Measurements from ENCODE around the gene CCER1.
A peak's percentile ranks its signal among the peaks of the same experiment; 100 is the strongest.

CCER1 gene

DNA sequence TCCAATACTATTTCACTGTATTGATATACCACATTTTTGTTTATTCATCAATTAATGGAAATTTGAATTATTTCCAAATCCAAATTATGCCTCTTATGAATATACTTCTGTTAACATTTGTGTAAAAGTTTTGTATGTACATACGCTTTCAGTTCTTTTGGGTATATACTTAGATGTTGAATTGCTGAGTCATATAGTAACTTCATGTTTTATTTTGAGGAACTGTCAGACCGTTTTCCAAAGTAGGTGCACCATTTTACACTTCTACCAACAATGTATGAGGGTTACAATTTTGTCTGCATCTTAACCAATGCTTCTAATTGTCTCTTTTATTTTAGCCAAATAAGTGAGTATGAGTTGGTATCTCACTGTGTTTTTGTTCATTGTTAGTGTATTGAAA, 10.2 kb upstream of the CCER1 start:
- DNase-seq, result no peak

DNA sequence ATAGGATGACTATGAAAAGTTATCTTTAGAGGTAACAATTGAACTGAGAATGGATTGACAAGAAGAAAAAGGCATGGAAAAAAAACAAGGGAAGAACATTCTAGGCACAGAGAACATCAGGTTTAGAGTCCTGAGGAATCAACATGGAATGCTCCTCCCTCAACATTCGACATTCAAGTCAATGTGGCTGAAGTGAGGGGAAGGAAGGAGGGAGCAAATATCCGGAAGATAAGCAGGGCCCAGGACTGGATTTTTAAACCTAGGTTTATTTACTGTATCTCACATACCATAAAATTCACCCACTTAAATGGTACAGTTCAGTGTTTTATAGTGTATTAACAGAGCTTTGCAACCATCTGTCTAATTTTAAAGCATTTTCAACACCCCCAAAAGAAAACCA, 9.6 kb upstream of the CCER1 start:
- DNase-seq, result no peak

DNA sequence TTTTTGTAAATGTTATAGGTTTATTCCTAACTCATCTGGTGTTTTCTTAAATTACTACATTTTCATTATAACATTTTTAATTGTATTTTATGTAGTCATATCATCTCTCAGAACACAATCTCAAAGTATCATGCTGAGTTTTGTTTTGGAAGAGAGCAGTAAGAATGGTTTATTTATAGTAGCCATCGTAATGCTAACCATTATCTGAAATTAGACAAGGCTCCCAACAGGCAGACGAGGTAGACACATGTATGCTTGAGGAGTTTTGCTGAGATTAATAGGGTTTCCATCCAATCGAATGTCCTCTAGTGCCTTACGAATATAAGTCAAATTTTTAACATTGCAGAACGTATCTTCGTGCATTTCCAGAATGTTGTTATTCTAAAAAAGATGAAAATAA, 9.0 kb upstream of the CCER1 start:
- DNase-seq, result no peak

DNA sequence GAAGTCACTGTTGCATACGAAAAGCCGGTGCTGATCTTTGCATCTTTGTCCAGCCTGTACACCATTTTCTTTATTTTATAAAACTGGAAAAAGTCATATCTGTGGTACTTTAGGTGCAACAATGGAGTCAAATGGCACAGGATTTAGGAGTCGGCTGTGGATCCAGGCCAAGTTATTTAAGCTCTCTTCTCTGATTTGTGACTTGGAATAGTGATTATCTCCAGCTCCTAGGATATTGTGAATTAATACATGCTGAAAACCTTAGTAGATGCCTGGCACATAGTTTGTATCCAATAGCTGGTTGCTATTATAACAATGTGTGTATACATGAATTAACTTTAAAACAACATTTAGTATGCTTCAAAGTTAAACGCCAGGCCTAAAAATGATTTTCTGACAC, 6.2 kb upstream of the CCER1 start:
- DNase-seq, result no peak

DNA sequence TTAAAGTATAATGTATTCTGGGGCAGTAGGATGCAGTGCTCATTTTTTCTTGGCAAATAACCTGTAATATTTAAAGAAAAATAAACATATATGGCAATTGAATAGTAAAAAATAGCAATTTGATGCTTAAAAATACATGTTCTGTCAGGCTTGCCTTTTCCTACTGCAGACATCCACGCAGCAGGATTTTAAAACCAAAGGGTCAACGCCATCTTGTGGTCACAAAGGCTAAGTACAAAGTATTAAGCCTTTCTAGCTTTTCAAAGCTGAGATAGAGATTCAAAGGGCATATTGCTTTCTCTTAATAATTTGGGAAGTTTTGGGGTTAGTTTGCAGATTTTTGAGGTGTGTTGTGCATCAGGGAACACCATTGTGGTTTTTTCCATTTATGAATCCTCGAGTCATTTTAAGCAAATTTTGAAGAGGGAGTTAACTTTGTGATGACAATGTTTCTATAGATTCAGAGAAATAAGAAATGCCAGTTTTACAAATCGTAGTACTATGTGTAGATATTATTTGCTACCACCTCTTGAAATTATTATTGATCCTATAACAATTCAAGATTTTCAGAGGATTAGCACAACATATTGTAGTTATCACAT, 4.7 kb upstream of the CCER1 start:
- DNase-seq, result no peak

DNA sequence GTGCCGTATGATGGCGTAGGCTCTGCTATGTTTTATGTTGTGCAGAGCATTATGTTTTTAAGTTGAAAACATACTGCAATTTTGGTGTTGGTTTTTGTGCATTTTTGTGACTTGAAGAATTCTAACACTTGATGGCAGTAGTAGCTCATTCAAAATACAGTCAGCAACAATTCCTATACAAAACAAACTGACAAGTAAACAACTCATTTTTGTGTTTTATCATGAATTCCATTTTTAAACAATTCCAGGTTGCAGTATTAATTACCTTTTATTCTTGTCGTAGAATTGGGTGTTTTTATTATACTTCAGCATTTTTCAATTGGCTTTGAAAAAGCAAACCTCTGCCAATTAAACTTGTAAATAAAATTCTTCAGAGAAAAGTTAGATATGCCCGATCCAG, 4.1 kb upstream of the CCER1 start:
- DNase-seq, result no peak

DNA sequence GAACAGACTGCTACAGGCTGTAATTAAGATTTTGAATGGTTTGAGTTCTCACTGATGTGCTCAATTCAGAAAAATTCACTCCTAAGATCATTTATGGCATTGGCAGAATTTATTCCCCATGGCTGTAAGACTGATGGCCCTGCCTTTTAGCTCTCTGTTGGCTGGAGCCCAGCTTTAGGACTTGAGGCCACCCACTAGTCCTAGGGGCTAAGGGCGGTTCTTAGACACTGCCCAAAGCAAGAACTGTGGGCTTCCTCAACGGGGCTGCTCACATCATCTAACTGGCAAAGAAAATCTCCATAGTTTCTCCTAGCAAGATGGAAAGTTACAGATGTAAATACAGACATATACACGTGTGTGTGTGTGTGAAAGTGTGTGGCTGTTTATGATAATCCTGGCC, 3.4 kb upstream of the CCER1 start:
- no peak for DNase-seq

DNA sequence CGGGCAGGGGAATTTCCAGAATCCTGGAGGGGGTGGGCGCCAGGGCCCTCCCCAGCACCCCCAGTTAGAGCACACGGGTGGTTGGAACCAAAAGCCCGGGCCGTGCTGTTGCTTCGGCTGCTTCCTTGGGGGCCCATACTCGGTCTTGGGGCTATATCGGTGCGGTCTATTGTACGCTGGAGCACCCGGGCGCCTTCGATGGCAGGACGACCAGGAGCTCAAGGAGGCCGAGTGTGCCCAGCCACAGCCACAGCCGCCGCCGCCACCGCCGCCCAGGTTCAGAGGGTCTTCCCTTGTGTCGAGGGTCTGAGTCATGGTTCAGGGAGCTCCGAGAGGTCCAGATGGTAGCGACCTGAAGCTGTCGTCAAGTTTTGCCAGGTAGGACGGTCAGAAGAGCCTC, 548 bp downstream of the CCER1 start:
- no peak for DNase-seq

DNA sequence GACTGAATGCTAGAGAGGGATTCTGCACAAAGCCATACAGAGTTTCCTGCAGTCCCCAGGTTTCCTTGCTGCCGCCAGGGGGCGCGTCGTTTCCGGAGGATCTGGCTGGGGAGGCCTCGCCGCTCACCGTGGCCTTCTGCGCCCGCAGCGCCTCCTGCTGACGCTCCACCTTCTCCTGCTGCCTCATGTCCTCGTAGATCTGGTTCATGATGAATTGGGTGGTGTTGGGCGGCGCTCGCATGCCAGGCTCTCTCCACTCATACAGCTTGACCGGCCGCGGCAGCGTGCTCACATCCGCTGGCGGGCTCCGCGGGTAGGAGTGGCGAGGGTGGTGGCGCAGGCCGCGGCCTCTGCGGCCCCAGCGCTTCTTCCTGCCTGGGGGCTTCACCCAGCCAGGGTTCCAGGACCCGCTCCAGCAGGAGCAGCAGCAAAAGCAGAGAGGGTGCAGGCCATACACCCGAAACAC, 987 bp downstream of the CCER1 start:
- DNase-seq, result no peak

DNA sequence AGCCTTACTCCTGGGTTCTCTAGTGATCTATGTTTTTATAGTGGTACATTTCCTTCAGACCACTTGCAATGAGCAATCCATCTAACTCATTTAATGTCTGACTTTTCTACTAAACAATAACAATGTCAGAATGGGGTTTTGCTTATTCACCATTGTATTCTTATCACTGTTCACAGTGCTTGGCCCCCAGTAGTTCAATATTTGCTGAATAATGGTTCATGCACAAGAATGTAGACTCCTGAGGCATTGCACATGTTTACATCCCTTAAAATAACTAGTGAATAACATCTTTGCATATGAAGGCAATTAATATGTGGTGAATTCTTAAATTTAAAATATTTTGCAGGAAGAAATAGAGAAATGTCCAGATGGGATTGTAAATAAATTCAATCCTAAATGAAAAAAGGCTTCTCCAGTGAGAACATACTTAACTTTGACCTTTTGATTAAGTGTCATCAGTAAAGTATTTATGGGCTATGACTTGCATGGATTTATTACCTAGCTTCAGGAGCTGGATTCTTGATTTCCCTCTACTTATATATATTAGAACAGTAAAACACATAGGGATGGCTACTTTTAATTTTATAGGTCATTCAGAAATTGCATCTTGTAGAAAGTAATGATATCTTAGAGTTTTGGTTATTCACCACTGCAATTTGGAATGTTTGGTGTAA, 3.4 kb downstream of the CCER1 start:
- DNase-seq, result no peak

DNA sequence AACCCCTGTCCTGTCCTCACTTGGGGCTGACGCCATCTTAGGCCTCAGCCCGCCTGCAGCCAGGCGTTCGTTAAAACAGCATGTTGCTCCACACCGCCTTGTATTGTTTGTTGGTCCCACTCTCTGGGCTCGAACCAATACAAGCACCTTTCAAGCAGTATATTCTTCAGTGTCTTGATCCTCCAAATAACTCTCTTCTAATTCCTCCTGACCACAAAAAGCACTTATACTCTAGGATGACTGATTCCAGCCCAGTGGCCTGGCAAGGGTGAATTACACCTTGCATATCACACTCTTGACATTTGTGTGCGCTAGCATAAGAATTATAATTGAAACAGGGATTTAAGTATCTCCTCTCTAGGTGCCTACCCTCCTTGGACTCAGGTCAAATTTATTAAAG, 7.1 kb downstream of the CCER1 start:
- DNase-seq, result no peak

DNA sequence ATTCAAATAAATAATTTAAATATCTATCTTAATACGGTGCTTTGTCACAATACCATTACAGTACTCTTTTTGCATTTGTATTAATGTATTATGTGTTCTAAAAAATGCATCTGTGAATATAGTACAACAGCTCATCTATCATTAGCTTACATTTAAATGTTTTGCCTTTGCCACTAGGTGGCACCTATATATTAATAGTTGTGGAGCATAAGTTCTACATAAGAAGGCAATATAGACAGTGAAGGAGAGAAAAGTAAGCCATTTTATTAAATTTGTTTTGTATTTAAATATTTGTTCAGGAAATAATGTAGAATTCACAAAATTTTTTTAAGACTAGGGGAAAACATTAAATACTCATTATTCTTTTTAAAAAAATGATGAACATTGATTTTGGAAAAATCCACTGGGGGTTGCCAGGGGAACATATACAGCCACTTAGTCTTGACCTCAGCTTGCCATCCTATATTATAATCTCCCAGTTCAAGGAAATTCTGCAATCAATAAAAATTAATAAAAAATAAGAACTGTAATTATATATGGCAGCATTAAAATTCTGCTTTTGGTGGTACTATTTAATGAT, 9.8 kb downstream of the CCER1 start:
- DNase-seq, result no peak

DNA sequence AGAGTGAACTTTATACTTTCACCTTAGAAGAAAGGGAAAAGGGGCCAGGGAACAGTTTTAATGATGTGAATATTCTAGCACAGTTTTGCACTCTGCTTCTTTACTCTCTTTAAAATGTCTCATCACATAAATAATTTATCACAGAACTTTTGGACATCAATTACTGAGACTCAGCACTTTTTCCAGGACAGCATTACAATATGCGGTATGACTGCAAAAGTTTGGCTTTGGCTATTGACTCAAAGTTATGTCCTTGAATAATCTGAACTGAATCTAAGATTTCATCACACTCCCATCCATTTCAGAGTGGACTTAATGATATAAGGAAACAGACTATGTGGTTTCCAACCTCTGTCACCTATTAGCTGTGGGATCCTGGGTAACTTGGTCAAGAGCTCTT, 11.7 kb downstream of the CCER1 start:
- DNase-seq, result no peak

DNA sequence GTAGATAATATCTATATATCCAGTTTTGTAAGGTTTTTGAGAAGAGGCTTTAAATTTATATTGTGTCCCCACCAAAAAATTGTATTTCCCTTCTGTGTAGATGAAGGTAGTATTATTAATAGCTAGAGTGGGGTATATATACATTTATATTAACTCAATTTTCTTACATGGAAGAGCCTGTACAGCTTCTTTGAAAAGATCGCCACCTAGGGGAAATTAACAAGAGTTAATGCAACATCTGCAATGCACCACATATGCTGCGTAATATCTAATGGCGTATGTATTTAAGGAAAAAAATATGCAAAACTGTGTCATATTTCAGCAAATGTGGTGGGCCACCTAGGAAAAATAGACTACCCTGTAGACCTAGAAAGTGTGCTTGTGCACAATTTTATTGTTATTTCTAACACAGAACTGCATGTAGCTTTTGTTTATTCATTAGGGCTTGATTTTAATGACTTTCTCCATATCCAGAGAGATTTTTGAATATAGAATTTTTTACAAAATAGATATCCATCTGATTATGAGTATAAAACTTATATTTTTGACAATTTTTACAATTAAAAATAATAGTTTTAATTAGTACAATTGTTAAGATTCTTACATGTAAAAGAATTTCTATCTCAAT, 14.0 kb downstream of the CCER1 start:
- peak; percentile 17 for DNase-seq

DNA sequence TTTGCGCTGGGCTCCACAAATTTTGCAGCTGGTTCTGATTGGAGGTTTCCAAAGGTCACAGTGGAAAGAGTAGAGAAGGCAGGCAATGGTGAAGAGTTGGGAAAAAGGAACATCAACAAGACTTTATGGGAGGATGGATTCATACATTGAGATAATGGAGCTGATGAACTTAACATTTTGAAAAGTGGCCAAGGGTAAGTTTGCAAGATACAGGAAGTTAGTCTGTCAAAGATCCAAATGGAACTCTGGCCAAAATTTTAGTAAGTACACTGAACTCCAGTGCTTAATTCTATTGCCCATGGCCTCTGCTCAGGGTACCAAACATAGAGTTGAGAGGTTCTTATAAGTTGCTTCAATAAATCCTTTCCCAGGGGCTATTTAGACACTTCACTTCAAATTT, 15.6 kb downstream of the CCER1 start:
- DNase-seq, result no peak

DNA sequence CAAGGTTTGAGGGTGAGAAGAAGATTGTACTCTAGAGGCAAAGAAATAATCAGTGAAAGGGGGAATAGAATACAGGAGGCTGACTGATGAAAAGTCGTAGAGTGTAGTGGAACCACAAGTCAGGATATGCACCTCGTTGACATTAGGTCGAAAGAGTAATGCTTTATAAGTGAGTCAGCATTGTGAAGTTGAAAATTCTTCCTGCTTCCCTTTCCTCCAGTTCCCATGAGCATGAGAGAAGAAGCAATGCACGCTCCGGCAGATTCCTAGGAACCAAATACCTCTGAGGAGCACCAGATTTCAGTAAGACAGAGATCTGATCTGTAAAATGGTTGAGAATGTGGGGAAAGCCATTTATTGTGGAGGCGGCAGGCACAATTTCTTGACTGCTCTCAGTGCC, 16.5 kb downstream of the CCER1 start:
- DNase-seq, result no peak

DNA sequence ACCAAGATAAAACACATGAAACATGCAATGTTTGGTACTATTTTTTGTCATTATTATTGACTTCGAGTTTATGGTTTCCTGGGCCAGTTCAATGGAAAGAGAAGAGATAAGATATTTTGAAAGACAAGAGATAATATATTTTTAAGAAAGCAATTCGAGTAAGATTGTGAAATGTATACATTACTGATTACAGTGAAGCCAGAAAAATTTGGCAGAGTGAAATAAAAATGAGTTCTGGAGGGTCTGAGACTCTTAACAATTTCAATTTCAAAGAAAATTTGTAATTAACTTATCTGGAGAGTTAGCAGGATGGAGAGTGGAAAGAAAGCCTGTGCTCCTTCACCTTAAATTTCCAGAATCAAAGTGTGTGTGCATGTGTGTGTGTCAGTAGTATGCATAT, 17.3 kb downstream of the CCER1 start:
- no peak for DNase-seq

DNA sequence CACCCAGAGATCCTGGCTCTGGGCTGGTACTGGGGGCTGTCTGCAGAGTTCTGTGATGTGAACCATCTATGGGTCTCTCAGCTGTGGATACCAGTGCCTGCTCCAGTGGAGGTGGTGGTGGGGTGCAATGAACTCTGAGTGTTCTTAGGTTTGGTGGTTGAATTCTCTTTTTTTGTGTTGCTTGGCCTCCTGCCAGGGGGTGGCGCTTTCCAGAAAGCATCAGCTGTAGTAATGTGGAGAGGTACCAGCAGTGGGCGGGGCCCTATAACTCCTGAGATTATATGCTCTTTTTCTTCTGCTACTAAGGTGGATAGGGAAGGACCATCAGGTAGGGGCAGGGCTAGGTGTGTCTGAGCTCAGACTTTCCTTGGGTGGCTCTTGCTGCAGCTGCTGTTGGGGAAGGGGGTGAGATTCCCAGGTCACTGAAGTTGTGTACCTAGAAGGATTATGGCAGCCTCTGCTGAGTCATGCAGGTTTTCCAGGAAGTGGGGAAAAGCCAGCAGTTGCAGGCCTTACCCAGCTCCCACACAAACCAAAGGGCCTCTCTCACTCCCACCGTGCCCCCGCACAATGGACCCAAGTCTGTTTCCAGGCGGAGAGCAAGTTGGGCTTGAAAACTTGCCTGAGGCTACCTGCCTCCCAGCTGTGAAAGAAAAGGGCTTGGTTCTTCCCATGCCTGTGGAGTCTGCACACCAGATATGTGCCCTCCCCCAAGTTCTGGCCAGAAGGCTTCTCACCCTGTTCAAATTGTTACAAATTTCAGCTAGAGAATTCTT, 18.6 kb downstream of the CCER1 start:
- no peak for DNase-seq

DNA sequence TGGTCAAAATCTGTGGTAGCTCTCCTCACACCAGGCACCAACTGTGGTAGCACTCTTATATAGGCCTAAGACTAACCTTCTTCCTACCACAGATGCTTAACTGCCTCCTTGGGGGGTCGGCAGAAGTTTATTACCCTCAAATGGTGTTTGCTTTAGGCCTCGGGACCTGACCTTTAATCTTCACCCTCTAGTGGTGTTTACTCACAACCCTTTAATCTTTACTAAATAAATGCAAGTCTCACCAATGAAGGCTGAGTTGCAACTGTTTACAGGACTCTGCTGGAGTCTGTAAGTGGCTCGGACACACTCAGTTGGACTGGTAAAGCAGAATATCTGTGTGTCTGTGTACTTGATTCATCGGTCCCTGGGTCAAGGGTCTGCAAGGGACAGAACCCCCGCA, 29.4 kb downstream of the CCER1 start:
- DNase-seq, result no peak

DNA sequence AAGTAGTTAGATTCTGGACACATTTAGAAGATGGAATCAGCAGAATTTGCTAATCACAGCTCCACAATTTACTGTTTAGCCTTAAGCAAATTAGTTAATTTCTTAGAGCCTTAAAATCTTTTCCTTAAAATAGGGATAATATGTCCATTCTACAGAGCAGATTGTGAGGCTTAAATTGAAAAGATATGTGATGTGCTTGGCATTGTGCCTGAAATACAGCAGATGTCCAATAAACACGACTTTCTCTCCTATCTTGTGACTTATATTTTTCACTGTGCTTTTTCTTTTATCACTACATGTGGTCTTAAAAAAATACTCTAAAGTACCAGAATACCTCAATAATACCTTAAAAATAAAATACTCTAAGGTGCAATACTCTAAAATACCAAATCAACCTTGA, 30.6 kb downstream of the CCER1 start:
- no peak for DNase-seq

DNA sequence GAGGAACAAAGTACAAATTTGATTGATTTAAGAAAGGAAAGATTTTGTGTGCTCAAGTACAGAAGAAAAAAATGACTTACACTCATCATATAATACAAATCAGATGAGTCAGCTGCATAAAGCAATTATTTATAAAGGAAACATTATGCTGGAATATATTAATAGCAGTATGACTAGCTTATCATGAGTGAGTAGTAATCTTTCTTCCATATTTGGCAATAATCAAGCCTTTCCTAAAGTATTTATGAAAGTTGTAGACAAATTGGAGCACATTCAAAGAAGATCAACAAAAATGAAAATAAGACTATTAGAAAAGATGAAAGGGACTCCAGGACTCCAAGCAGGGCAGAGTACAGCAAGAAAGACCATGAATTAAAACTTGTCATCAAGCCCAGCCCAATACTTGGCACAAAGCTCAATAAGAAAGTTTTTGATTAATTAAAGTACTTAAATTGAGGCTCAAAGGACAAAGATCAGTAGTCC, 32.8 kb downstream of the CCER1 start:
- DNase-seq, result no peak

DNA sequence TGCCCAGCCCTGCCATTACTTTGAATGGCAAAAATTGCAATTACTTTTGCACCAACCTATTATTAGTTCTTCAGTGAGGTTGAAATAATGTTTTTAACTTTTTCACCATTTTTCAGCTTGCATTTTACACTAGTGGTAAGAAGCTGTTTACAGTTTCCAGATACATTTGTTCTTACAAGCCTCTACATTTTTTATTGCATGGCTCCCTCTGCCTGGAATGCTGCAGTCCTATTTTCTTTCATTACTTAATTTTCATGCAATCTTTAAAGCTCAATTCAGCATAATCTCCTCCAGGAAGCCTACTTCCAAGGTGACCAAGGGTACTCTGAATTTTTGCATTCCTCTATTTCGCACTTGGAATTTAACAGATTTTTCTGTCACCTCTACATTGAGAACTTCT, 33.4 kb downstream of the CCER1 start:
- no peak for DNase-seq

DNA sequence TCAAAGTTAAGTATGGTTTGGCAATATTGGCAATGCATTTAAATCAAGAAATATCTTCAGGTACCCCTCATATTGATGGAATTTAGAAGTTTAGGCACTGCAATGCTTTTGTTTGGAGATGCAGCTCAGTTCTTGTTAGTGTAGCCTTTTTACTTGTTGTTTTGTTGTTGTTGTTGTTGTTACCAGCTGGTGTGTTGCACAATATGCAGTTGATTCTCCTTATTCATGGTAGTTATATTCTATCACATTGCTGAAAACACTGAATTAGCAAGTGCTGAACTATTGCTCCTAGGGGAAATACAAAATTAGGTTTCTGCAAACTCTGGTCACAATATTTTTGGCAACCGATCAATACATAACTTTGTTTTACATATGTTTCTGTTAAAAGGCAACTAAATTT, 34.8 kb downstream of the CCER1 start:
- no peak for DNase-seq
